DND-41 (cell line): ENCODE data around the gene IL1F10.

Experiments used
- ATAC-seq: fragments of 200-7000 bp; cut with Tn5 transposase; 3 replicates; pipeline ENCODE4 v1.9.1; 2021; ENCODE audit warnings: low read depth; ENCODE audit not compliant: insufficient read depth
- DNase-seq: peaks from one replicate; pipeline ENCODE4 v3.0.0-alpha.2; 2020
- H2AFZ ChIP-seq: 2 replicates; pipeline ENCODE4 v1.6.0; 2012; ENCODE audit warnings: low read depth, low read length
- H3K27ac ChIP-seq: 2 replicates; pipeline ENCODE4 v1.5.1; 2012; ENCODE audit warnings: low read length, inconsistent platforms
- H3K27me3 ChIP-seq: fragments of 200-600 bp; sonication (generic); 2 replicates; pipeline ENCODE4 v1.6.0; 2012; ENCODE audit warnings: low read length, mild to moderate bottlenecking, inconsistent platforms; ENCODE audit not compliant: insufficient read depth, poor library complexity
- H3K36me3 ChIP-seq: 2 replicates; pipeline ENCODE4 v1.5.1; 2012; ENCODE audit warnings: low read length, inconsistent platforms; ENCODE audit not compliant: insufficient read depth
- H3K4me1 ChIP-seq: 2 replicates; pipeline ENCODE4 v1.5.1; 2012; ENCODE audit warnings: mild to moderate bottlenecking, low read length; ENCODE audit not compliant: insufficient read depth
- H3K4me2 ChIP-seq: 2 replicates; pipeline ENCODE4 v1.6.0; 2012; ENCODE audit warnings: mild to moderate bottlenecking, moderate library complexity, low read length, inconsistent platforms; ENCODE audit not compliant: insufficient read depth
- H3K4me3 ChIP-seq, 2 experiments: fragments of 200-600 bp in 1 of 2; shearing (Covaris generic) in 1 of 2; 2 replicates each; pipeline ENCODE4 v1.5.1; 2012 to 2016; ENCODE audit warnings: inconsistent platforms in 2 of 2, low read length in 2 of 2, mild to moderate bottlenecking in 2 of 2, low read depth in 1 of 2, moderate library complexity in 1 of 2
- H3K79me2 ChIP-seq: 2 replicates; pipeline ENCODE4 v1.6.0; 2012; ENCODE audit warnings: low read length, inconsistent platforms; ENCODE audit not compliant: insufficient read depth
- H3K9ac ChIP-seq: 2 replicates; pipeline ENCODE4 v1.6.0; 2012; ENCODE audit warnings: low read depth, mild to moderate bottlenecking, inconsistent platforms, low read length, moderate library complexity
- H3K9me3 ChIP-seq: 2 replicates; pipeline ENCODE4 v1.5.1; 2012; ENCODE audit warnings: low read length, moderate library complexity, mild to moderate bottlenecking, inconsistent platforms; ENCODE audit not compliant: insufficient read depth, severe bottlenecking
- H4K20me1 ChIP-seq: 2 replicates; pipeline ENCODE4 v1.6.0; 2012; ENCODE audit warnings: low read length; ENCODE audit not compliant: insufficient read depth
- CTCF ChIP-seq: IDR thresholded peaks from 2 replicates; pipeline ENCODE4 v1.5.1; 2012; ENCODE audit warnings: borderline replicate concordance, low read length, moderate library complexity, mild to moderate bottlenecking; ENCODE audit not compliant: poor library complexity, severe bottlenecking; ENCODE audit errors: extremely low read depth
- EZH2 ChIP-seq: IDR thresholded peaks from 3 replicates; pipeline ENCODE4 v1.6.1; 2012; ENCODE audit warnings: borderline replicate concordance, low read depth, mild to moderate bottlenecking, moderate library complexity, low read length, inconsistent platforms; ENCODE audit not compliant: severe bottlenecking

The IL1F10 gene

GRCh38 chr2:113068249-113068648 is 479 bp downstream of the IL1F10 start:
- H3K9ac ChIP-seq: no peak overlapping the region
- H3K9me3 ChIP-seq: no peaks in the 10 kb centered on the region
- peaks cover 3% of the 10 kb centered on the region for H3K27me3 ChIP-seq
- no peak overlapping the region for H3K4me3 ChIP-seq
- no peak overlapping the region for H3K27ac ChIP-seq
- H3K4me1 ChIP-seq: no peaks in the 10 kb centered on the region
- H2AFZ ChIP-seq: no peak overlapping the region
- H3K36me3 ChIP-seq: no peaks in the 10 kb centered on the region
- TF ChIP-seq EZH2 (no peak), CTCF (no peak)
- H4K20me1 ChIP-seq: no peaks in the 10 kb centered on the region
- DNase-seq (no peak), ATAC-seq (no peak)
- H3K79me2 ChIP-seq: no peaks in the 10 kb centered on the region
- H3K4me2 ChIP-seq: no peak overlapping the region

GRCh38 chr2:113068706-113069485 is 1.1 kb downstream of the IL1F10 start:
- H3K4me1 ChIP-seq: no peaks in the 10 kb centered on the region
- H3K27ac ChIP-seq: no peak overlapping the region
- no peaks in the 10 kb centered on the region for H3K36me3 ChIP-seq
- ATAC-seq (no peak), DNase-seq (no peak)
- TF ChIP-seq EZH2 (no peak), CTCF (no peak)
- peaks cover 5% of the 10 kb centered on the region for H3K27me3 ChIP-seq
- no peak overlapping the region for H3K4me3 ChIP-seq
- no peak overlapping the region for H3K9ac ChIP-seq
- no peak overlapping the region for H2AFZ ChIP-seq
- no peaks in the 10 kb centered on the region for H3K79me2 ChIP-seq
- no peaks in the 10 kb centered on the region for H4K20me1 ChIP-seq
- no peak overlapping the region for H3K4me2 ChIP-seq
- H3K9me3 ChIP-seq: no peaks in the 10 kb centered on the region

- H3K27ac ChIP-seq: no peak overlapping the region
- H2AFZ ChIP-seq: no peak overlapping the region
Measured at GRCh38 chr2:113069676-113070605, 2.2 kb downstream of the IL1F10 start.

More at GRCh38 chr2:113069676-113070605, 2.2 kb downstream of the IL1F10 start:
- no peaks in the 10 kb centered on the region for H3K4me1 ChIP-seq
- no peaks in the 10 kb centered on the region for H3K79me2 ChIP-seq
- H3K9me3 ChIP-seq: no peaks in the 10 kb centered on the region
- DNase-seq (no peak), ATAC-seq (no peak)
- no peak overlapping the region for H3K4me3 ChIP-seq
- H3K27me3 ChIP-seq: peaks cover 15% of the 10 kb centered on the region
- no peaks in the 10 kb centered on the region for H3K36me3 ChIP-seq
- TF ChIP-seq CTCF (no peak), EZH2 (no peak)
- no peak overlapping the region for H3K4me2 ChIP-seq
- no peaks in the 10 kb centered on the region for H4K20me1 ChIP-seq
- no peak overlapping the region for H3K9ac ChIP-seq
